Measurements from ENCODE around the gene GHSR.

GRCh38 chr3:172464306-172464705, 16.1 kb upstream of the GHSR start:
- TF ChIP-seq POLR2A (IDR thresholded peaks at IDR 0.05; ENCODE audit: low read length): no peak
- TF ChIP-seq GATA1 (IDR thresholded peaks at IDR 0.05; ENCODE audit: low read depth, low read length): no peak

Measured in erythroblast (primary cell).